NK-92 treated with Interleukin-12 subunit alpha and Interleukin-12 subunit beta, amount 100 ng/mL, for 24 hours (cell line): ENCODE results near the gene MC3R.

Source experiments
- DNase-seq: peaks from one replicate; lab custom pipeline; 2025; lab: John Stamatoyannopoulos, UW

Gene MC3R

GRCh38 chr20:56249956-56250355 is 1.4 kb downstream of the MC3R start:
- no peak for DNase-seq

GRCh38 chr20:56257604-56258003 is 9.1 kb downstream of the MC3R start:
- DNase-seq, result no peak

- no peak for DNase-seq
Observed at GRCh38 chr20:56259948-56260347, 11.4 kb downstream of the MC3R start.

- DNase-seq, result no peak
Observed at GRCh38 chr20:56268536-56268935, 20.0 kb downstream of the MC3R start.

GRCh38 chr20:56271974-56272373 is 23.4 kb downstream of the MC3R start:
- no peak for DNase-seq

GRCh38 chr20:56273491-56273890 is 25.0 kb downstream of the MC3R start:
- no peak for DNase-seq

- no peak for DNase-seq
Observed at GRCh38 chr20:56274156-56274555, 25.6 kb downstream of the MC3R start.

GRCh38 chr20:56278196-56278595 is 29.7 kb downstream of the MC3R start:
- no peak for DNase-seq

- DNase-seq, result no peak
Observed at GRCh38 chr20:56285496-56285895, 37.0 kb downstream of the MC3R start.

GRCh38 chr20:56289652-56290051 is 41.1 kb downstream of the MC3R start:
- no peak for DNase-seq

GRCh38 chr20:56299362-56299761 is 50.8 kb downstream of the MC3R start:
- DNase-seq, result no peak
